ENCODE measurements around the gene PPP1R3G.
"Not testable (repeated sequence)": the region's sequence is repeated elsewhere in the genome, so short reads cannot be mapped to it uniquely, and the experiment has no call there.

The PPP1R3G gene

DNA sequence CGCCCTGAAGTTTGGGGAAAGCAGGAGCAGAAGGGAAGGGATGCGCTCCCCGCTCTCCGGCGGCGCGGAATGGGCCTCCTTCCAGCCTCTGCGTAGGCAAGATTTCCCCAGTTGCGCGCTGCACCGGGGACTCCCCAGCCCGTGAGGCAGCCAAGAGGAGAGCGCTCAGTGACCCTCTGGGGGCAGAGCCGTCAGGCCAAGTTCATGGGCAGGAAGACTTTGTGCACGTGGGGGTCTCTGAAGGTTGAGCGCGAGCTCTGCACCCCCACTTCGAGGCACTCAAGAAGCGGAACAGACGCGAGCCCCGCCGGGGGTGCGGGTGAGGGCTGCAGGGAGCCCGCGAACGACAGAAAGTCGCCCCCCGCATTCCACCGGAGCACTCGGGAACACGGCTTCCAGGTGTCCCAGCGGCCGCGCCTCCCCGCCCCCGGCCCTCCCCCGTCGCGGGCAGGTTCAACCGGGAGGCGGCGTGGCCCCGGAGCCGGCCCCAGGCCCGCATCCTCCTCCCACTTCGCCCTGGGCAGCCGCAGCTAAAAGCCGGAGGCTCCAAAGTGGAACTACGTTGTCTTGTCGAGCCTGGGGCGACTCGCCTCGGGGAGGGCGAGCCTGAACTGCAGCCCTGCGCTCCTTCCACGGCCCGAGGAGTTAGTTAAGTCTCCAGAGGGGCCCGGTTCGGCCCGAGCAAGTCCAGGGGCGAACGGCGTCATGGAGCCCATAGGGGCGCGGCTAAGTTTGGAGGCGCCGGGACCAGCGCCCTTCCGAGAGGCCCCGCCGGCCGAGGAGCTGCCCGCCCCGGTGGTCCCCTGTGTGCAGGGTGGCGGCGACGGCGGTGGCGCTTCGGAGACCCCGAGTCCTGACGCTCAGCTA lies at the start of gene PPP1R3G:
TSS of gene PPP1R3G (plus strand) at position 561 of the 867 bp plus-strand sequence. CDS start at position 706, 145 bp downstream.
- DNase-seq (ENCODE audit: low read depth, low spot score) = peak; percentile 25

DNA sequence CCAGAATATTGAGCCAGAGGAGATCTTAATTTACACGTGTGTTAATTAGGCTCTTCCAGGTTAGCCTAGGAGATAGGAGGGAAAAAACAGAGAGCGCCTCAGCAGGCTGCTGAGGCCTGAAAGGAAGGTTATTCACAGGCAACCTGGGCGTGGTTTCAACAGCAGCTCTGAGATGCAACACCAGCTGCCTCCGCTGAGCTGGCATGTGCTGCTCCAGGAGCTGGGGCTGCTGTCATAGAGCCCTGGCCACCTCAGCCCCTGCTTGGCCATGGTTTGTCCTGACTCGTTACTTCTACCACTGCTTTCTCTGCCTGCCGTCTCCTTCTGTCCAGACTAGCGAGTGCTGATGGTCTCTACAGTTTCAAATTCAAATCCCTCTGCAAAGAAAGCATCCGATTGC lies 48.9 kb upstream of the PPP1R3G start:
- peak; percentile 87 for DNase-seq (ENCODE audit: low read depth, low spot score)

DNA sequence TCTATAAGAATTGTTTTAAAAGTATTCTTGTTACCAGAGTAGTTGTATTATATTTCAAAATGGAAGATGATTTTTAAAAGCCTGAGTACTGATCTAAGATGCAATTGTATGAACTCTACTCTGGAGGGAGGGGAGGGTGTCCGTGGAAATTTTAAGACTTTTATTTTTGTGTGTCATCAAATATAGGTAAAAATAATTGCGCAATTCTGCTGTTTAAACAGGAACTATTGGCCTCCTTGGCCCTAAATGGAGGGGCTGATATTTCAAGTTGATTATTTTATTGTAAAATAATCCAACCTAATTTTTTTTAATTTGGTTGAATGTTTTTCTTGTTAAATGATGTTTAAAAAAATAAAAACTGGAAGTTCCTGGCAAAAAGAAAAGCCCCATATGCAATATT lies 43.2 kb upstream of the PPP1R3G start:
- no peak for DNase-seq (ENCODE audit: low read depth, low spot score)

DNA sequence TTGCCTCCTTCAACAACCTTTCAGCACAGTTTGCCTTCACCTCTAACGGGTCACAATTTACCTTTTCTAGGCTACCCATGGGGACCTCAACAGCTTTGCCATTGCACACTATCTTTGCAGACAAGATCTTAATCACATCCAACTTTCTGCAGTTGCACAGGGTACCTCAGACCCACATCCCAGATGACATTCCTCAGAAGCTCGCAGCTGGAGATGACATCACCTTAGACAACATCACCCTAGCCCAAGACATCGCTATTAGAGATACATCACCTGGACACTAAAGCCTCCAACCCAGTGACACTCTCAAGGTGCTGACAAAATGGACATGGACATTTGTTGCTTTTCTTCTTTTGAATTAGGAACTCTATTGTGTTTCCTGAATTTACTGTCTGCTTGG lies 42.7 kb upstream of the PPP1R3G start:
- DNase-seq (ENCODE audit: low read depth, low spot score) = no peak

DNA sequence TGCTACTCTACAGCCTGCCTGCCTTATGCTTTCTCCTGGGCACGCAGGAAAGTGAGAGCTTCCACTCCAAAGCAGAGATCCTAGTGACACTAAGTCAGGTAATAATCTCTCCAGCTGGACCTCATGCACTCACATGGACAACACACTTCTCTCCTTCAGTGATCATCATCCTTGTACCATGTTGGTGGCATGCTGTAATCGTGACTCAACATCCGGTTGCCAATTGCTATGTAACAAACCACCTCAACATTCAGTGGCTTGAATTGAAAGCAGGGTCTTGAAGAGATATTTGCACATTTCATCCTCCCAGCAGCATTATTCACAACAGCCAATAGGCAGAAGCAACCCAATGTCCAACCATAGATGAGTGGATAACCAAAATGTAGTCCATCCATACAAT lies 40.3 kb upstream of the PPP1R3G start:
- no peak for DNase-seq (ENCODE audit: low read depth, low spot score)

DNA sequence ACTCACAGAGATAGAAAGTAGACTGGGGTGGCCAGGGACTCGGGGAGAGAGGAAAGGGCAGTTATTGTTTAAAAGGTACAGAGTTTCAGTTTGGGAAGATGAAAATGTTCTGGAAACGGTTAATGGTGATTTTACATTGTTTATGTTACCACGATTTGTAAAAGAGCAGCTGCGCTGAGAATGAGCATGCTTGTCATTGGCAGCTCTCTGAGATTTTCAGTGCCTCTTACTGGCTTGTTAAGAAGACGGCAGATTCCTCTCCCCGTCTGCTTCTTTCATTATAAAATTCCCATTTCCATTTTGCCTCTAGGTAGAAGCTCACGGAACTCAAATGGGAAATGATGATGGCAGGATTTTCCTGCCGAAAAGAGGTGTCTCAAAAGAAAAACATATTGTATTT lies 39.7 kb upstream of the PPP1R3G start:
- DNase-seq (ENCODE audit: low read depth, low spot score) = no peak

DNA sequence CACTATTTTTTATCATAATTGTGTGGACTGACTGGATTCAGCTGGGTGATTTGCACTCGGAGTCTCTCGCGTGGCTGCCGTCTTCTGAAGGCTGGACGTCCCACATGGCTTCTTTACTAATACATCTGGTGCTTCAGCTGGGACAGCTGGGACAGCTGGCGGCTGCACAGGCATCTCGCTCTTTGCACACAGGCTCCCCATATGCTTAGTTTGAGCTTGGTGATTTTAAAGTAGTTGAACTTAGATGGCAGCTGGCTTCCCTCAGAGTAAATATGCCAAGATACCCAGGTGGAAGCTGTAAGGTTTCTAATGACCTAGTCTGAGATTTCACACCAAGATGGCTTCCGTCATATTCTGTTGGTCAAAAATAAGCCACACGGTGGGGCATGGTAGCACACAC lies 38.7 kb upstream of the PPP1R3G start:
- DNase-seq (ENCODE audit: low read depth, low spot score) = no peak

DNA sequence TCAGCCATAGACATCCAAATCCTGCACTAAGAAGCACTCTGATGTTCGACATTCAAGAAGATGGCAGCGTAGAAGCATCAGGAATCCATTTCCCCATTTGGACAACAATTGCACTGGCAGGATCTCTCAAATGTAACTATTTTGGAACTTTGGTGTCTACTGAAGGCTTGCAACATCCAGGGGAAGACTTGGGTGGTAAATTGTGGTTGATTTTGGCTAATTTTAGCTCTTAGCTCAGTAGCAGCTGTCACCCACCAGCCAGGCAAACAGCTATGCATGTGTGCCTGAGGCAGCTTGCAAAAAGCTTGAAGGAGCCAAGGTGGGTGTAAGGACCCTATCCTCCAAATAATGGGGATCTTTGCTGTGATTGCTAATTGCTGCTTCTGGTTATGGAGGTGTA lies 35.1 kb upstream of the PPP1R3G start:
- DNase-seq (ENCODE audit: low read depth, low spot score) = no peak

DNA sequence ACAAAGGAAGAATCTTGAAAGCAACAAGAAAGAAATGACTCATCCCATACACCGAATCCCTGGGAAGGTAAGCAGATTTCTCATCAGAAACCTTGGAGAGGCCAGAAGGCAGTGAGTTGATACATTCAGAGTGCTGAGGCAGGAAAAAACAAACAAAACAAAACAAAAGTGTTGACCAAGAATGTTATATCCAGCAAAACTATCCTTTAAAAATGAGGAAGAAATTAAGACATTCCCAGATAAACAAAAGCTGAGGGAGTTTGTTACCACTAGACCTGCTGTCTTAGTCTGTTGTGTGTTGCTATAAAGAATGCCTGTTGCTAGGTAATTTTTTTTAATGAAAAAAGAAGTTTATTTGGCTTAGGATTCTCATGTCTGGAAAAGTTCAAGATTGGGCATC lies 33.7 kb upstream of the PPP1R3G start:
- no peak for DNase-seq (ENCODE audit: low read depth, low spot score)

DNA sequence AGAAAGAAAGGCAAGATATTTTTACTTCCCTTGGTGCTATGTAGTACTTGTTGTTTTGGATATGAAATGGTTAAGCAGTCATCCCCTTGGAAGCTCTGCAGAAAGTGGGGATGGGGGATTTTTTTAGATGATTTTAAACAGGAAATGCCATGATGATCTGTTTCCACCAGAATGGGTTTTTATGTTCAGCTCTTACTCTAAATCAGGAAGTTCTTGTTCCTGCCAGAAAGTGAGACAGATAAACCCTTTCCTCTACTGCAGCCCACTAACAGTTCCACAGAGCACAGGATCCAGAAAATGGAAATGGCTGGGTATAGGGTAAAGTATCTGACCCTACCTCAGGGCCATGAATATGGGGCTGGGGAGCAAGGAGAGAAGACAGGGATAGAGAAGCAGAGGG lies 32.1 kb upstream of the PPP1R3G start:
- DNase-seq (ENCODE audit: low read depth, low spot score) = no peak

DNA sequence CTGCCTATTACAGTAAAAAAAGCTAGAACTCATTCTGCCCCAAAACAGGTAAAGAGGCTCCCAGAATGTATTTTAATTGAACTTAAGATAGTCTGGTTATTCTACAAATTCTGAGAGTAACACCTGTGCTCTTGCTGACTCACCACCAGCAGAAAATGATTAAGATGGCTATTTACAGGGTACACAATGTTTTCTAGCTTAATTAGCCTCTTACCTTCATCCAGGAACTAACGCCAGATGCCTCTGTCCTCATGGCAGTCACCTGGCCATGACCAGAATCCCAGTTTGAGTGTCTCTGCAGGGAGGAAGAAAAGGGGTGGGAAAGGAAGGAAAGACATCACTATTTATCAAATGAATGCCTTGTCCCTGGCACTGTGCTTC lies 31.3 kb upstream of the PPP1R3G start:
- DNase-seq (ENCODE audit: low read depth, low spot score) = no peak

DNA sequence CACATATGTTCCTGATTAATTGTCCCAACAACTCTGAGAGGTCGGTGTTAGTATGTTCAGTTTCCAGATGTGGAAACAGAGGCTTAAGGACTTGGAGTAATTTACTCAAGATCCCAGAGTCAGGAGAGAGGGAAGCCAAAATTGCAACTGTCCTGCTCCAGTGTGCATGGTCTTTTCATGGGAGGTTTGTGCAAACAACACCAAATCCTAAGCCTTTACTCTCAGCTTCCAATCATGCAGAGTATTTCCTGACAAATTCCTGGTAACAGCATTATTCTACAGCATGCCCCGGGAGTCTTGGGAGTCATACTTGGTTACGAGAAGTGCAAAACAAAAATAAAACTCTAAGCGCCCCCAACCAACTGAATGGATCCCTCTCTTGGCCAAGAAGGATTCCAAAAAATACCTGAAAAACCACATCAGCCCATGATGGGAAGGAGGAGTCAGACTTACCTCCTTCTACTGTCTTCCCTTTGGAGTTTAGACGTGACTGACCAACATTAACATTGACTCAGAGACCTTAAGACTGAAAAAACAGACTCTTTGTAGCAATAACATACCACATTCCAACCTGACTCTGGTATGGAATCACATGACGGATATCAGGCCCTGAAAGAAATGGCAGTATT lies 30.8 kb upstream of the PPP1R3G start:
- DNase-seq (ENCODE audit: low read depth, low spot score) = no peak

DNA sequence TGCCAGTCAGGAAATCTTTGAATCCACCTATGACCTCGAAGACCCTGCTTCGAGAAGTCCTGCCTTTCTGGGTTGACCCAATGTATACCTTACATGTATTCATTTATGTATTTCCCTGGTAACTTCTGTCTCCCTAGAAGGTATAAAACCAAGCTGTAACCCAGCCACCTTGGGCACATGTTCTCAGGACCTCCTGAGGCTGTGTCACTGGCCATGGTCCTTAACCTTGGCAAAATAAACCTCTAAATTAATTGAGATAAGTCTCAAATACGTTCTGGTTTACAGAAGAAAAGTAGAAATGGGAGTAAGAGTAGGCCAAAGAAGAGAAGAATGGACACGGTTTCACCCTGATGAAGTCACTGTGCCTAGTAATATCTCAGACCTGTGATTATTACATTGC lies 30.0 kb upstream of the PPP1R3G start:
- DNase-seq (ENCODE audit: low read depth, low spot score) = no peak

DNA sequence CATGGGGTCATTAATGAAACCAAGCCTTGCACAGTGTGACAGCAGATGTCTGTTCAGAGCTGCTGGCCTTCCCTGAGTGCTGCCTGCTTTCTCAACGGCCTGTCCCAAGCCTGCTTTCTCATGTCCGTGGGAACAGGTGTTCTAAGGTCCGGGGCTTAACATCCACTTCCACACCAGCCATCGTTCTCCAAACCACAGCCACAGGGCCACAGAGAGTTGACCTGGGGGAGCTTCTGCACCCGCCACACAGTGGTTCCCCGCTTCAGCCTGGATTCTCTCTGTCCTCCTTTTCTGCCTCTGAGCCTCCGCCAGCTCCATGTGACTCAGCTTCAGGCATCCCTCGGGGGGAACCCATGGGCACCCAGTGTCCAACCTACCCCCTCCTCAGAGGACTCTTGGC lies 26.9 kb upstream of the PPP1R3G start:
- no peak for DNase-seq (ENCODE audit: low read depth, low spot score)

DNA sequence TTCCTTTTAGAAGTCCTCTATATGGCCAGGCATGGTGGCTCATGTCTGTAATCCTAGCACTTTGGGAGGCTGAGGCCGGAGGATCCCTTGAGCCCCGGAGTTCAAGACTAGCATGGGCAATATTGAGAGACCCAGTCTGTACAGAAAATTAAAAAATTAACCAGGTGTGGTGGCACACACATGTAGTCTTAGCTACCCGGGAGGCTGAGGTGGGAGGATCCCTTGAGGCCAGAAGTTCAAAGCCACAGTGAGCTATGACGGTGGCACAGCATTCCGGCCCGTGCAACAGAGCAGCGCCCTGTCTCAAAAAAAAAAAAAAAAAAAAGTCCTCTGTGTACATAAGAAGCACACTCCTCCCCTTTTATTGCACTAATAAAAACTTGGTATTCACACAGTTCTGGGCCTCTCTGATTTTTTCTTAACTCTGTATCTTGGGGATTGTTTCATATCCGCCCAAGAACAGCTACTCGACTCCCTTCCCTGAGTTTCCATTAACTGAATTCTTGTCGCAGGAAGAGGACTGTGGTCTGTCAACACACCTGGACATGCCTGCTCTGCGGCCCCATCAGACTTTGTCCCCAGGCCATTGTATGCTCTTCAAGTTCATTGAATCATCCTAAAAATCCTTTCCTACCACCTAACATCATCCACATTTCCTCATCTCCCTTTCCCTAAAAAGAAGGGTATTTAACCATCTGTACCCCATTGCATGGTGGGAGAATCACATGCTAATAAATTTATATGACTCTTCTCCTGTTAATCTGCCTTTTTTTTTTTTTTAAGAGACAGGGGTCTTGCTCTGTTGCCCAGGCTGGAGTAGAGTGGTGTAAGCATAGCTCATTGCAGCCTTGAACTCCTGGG lies 25.9 kb upstream of the PPP1R3G start:
- DNase-seq (ENCODE audit: low read depth, low spot score) = no peak

DNA sequence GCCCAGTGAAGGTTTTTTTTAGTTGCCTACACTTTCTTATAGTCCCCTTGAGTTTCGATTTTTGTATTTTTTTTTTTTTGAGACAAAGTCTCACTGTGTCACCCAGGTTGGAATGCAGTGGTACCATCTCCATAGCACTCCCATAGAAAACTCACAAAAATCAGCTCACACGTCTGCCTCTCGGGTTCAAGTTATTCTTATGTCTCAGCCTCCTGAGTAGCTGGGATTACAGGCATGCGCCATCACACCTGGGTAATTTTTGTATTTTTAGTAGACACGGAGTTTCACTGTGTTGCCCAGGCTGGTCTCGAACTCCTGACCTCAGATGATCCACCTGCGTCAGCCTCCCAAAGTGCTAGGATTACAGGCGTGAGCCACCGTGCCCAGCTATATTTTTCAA lies 24.7 kb upstream of the PPP1R3G start:
- DNase-seq (ENCODE audit: low read depth, low spot score) = not testable (repeated sequence)

DNA sequence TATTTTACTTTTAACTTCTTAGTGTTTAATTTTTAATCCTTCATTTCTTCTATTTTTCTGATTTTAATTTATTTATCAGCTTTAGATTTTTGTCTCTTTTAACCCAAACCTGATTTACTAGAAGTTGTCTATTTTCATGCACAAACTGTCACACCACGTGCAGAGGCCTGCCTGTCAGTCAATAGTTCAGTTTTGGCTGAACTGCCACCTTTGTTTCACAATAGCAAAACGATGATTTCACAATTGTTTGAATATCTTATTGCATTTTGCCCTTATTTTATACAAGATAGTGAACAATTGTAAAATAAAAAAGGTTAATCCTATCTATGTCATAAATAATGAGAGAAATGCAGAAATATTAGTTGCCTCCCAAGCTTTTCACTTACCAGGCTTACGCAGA lies 24.0 kb upstream of the PPP1R3G start:
- no peak for DNase-seq (ENCODE audit: low read depth, low spot score)

DNA sequence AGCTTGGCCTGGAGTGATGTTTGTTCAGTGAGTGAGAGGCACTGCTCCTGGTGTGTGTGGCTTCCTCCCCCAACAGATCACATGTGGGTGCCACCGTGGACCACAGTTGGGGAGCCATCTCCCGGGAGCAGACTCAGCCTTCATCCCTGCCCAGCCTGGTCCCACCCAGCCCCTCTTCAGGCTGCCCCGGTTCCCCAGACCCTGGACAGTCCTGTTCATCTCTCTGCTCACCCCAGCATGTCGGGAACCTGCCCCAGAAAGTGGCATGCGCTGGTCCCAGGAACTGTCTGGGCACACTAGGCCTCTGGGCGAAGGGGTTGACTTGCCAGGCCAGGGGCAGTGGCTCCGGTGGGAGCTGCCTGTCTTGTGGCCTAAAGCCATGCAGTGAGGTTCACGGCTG lies 21.5 kb upstream of the PPP1R3G start:
- no peak for DNase-seq (ENCODE audit: low read depth, low spot score)

DNA sequence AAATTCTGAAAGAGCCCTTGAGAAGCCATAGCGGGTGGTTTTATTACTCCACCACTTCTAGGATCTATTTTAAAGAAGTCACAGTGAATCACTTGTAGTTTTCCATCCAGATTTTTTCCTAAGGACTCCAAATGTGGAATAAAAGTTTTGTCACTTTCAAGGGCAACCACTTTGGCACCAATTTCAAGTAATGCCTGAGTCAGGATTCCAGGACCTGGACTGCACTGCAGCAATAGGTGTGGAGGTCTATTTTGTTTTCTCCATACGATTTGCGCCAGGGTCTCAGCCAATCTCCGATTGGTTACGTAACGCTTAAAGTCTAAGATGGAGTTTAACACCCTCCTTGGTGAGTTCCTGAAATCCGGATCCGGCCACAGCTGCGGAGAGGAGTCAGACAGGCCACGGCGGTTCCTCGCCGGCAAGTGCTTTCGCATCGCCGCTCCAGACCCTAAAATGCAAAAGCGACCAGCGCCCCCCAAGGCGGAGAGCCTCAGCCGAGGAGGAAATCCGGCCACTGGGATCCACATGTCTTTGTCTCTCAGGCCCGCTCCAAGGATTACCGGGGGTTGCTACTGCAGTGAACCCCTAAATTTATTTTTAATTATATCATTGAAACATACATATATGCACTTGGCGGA lies 18.6 kb upstream of the PPP1R3G start:
- DNase-seq (ENCODE audit: low read depth, low spot score) = no peak

DNA sequence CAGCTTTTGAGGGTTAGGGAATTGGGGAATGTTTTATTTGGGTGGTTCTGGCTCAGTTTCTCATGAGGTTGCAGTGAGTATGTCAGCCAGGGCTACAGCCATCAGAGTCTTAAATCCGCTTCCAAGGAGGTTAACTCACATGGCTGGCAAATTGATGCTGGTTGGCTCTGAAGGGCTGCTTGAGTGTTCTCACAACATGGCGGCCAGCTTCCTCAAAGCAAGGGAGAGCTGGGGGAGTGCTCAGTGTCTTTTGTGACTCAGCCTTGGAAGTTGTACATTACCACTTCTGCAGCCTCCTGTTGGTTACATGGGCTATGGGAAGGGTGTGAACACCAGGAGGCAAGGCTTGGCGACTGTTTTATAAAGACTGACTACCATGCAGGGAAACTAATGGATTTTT lies 17.8 kb upstream of the PPP1R3G start:
- DNase-seq (ENCODE audit: low read depth, low spot score) = no peak

DNA sequence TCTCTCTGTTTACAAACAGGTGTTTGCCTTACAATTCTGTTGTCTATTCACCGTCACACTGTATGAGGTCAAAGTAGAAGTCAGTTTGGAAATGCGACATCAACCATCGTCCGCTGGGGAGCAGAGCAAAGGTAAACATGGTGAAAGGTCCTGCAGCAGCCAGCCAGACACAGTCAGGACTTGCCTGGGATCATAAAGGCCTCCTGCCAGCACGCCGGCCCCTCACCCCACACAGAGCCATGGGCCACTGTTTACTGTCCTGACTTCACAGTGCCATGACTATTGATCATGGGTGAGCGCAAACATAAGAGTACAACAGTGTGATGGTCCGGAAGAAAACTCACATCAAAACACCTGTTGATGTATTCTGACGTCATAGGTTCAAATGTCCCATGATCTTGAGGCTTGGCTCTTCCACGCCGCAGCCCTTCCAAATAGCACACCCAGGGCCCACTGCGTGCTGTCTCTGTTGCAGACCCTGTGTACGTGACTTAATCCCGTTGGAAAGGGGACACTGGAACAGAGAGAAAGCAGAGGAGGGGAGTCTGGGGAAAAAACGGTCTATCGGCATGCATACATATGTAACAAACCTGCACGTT lies 16.9 kb upstream of the PPP1R3G start:
- peak; percentile 19 for DNase-seq (ENCODE audit: low read depth, low spot score)

DNA sequence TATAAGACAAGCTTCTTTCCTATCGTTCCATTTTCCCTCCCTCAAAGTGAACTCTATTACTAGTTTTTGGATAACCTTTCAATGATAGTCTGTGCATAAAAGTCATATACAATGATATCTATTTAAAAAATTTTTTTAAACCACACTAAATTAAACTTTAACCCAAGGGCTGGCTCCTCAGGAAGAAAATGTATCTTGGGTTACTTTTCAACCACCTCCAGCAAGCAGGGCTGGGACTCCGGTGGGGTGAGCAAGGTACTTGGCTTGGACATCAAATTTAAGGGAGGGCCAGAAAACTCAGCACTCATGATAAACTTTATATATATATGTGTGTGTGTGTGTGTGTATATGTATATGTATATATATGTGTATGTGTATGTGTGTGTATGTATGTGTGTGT lies 13.9 kb upstream of the PPP1R3G start:
- DNase-seq (ENCODE audit: low read depth, low spot score) = no peak
